T-cell (primary cell): Measurements from ENCODE around the gene C14orf119. TPM values are rescaled to one million over a fixed set of nuclear protein-coding genes. Genes with fewer than 3 reads are reported as not detected.

Source experiments
- ATAC-seq, 4 experiments: fragments of 200-7000 bp in 3 of 4; fragments of 150-1000 bp in 1 of 4; cut with Tn5 transposase; replicated peaks in 1 of 4; 1 replicate in 3 of 4; 2 replicates in 1 of 4; pipeline ENCODE4 v1.10.0; 2021; ENCODE audit warnings: moderate library complexity in 3 of 4, mild to moderate bottlenecking in 2 of 4, moderate number of reproducible peaks in 1 of 4
- CTCF ChIA-PET, 2 donors: fragments of 300-600 bp; sonication (Branson Sonifier 250); formaldehyde crosslinking; loops; one replicate each; lab custom pipeline; 2022; ENCODE audit warnings: antibody characterized with exemption in 2 of 2; lab: Charles Lee
- POLR2A ChIA-PET, 2 donors: fragments of 300-600 bp; sonication (Branson Sonifier 250); formaldehyde crosslinking; loops; one replicate each; lab custom pipeline; 2022; ENCODE audit warnings: antibody characterized with exemption in 2 of 2; lab: Charles Lee
- DNase-seq, 35 experiments: peaks; one replicate each; pipeline versions ENCODE4 v3.0.0 to v3.0.0-alpha.2; 2013 to 2023
- H3K27ac ChIP-seq: one replicate; pipeline ENCODE4 v1.5.1; 2013; ENCODE audit warnings: low read length
- H3K27me3 ChIP-seq, 2 experiments: replicated peaks in 1 of 2; 1 replicate in 1 of 2; 2 replicates in 1 of 2; pipeline versions ENCODE4 v1.6.1 to v1.7.0; 2013; ENCODE audit warnings: low read length in 1 of 2, mixed read lengths in 1 of 2; ENCODE audit not compliant: control insufficient read depth in 2 of 2, insufficient read depth in 2 of 2; ENCODE audit errors: extremely low read depth in 1 of 2
- H3K36me3 ChIP-seq, 2 donors: 1 replicate in 1 of 2; 2 replicates in 1 of 2; pipeline versions ENCODE4 v1.6.1 to v1.7.0; 2013; ENCODE audit warnings: low read length in 1 of 2; ENCODE audit not compliant: control insufficient read depth in 2 of 2, insufficient read depth in 1 of 2; ENCODE audit errors: extremely low read depth in 1 of 2
- H3K4me1 ChIP-seq, 2 experiments: 1 replicate in 1 of 2; 2 replicates in 1 of 2; pipeline versions ENCODE4 v1.6.1 to v1.7.0; 2013; ENCODE audit warnings: low read length in 2 of 2, mixed read lengths in 1 of 2; ENCODE audit not compliant: insufficient read depth in 2 of 2, control insufficient read depth in 1 of 2; ENCODE audit errors: extremely low read depth in 1 of 2
- H3K4me3 ChIP-seq, 2 donors: 1 replicate in 1 of 2; 2 replicates in 1 of 2; pipeline versions ENCODE4 v1.5.1 to v1.7.0; 2013; ENCODE audit warnings: mild to moderate bottlenecking in 2 of 2, low read length in 1 of 2, moderate library complexity in 1 of 2; ENCODE audit not compliant: control insufficient read depth in 1 of 2; ENCODE audit errors: extremely low read depth in 1 of 2
- H3K9me3 ChIP-seq: 2 replicates; pipeline ENCODE4 v1.7.0; 2013
- H3K27ac Mint-ChIP-seq, 2 donors: one replicate each; pipeline ENCODE4 v1.8.0; 2020 to 2021; ENCODE audit warnings: mild to moderate bottlenecking in 2 of 2, mixed read lengths in 2 of 2
- H3K27me3 Mint-ChIP-seq, 2 donors: one replicate each; pipeline ENCODE4 v1.8.0; 2021 to 2022; ENCODE audit warnings: mixed read lengths in 2 of 2
- H3K36me3 Mint-ChIP-seq: one replicate; pipeline ENCODE4 v1.8.0; 2021; ENCODE audit warnings: mixed read lengths
- H3K4me1 Mint-ChIP-seq, 3 donors: one replicate each; pipeline ENCODE4 v1.8.0; 2020 to 2022; ENCODE audit warnings: mixed read lengths in 3 of 3, mild to moderate bottlenecking in 1 of 3
- H3K4me3 Mint-ChIP-seq, 3 donors: one replicate each; pipeline ENCODE4 v1.8.0; 2020 to 2022; ENCODE audit warnings: mild to moderate bottlenecking in 3 of 3, mixed read lengths in 3 of 3, moderate library complexity in 3 of 3
- H3K9me3 Mint-ChIP-seq, 3 donors: one replicate each; pipeline ENCODE4 v1.8.0; 2020 to 2022; ENCODE audit warnings: mixed read lengths in 3 of 3
- WGBS: methylation state at CpG from one replicate; pipeline ENCODE4 v1.1.5; 2013; ENCODE audit warnings: missing lambda C conversion rate; ENCODE audit not compliant: insufficient coverage; 5-methylcytosine and 5-hydroxymethylcytosine counted together
- total RNA-seq, 35 experiments: library from RNA in 6 of 35; stranded (reverse) in 6 of 35; fragments of 120-200 nt in 1 of 35; gene quantifications; one replicate each; pipeline versions ENCODE4 v1.2.1 to v1.2.4 and lab custom pipeline; 2013 to 2026

C14orf119 gene
- total RNA-seq, 5 donors from 2014 or later (not counting 1 experiment from before 2014, with no cell fraction given) = 9.5 to 47.7 (median 43.6) TPM

DNA sequence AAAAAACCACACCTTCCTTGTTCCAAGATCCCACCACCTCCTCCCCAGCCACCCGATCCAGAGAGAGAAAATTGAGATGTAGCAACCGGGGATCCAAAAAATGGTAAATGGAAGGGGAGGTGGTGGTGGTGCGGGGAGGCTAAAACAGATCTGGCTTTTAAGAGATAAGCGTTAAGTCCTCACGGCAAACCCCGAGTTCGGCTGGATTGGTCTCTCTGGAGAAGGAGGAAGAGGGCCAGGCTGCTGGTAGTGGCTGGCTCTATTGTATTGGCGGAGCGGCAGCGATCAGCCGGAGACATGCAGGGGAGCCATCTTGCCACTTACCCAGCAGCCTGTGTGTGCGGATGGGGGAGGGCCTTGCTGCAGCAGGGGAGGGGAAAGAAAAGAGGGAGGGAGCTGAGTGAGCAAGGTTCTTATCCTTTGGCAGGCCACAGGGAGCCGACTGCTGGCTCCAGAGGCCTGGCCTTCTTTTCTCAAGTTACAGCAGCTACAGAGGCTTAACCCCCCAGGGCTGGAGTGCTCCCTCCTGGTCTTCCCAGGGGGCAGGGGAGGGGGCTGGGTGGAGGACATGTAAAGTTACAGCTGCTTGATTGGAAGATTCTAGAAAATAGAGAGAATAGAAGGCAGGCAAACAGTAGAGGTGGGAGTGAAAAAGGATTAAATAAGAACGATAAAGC lies 23.9 kb upstream of the C14orf119 start:
- Mint-ChIP-seq H3K4me1 (peaks cover 28 to 42% (median 38%) of the 10 kb centered on the region in 3 donors), H3K27ac (peak overlapping the region; percentile 91 to 96), H3K27me3 (no peaks in the 10 kb centered on the region), H3K4me3 (peak overlapping the region; percentile 88 to 94 (median 93)), H3K9me3 (no peaks in the 10 kb centered on the region), H3K36me3 (peaks cover 31% of the 10 kb centered on the region)
- DNase-seq (peak; percentile 48 to 83 (median 72)), ATAC-seq (peak; percentile 89 to 94 (median 92))
- no peaks in the 10 kb centered on the region for H3K27me3 ChIP-seq
- ChIA-PET POLR2A (interaction anchor here (0.6 to 1.5 kb wide), 8 partner anchors 11 to 255 kb away, joined by 3 to 9 read pairs (median 3); partner anchors contain the start of genes ACIN1 (in 2 of the 2) and C14orf119 (in 1 of the 2)), CTCF (interaction anchor here (0.6 to 3.3 kb wide), 22 partner anchors 11 to 501 kb away, joined by 3 to 39 read pairs (median 3); partner anchors contain the start of genes ACIN1 (in 1 of the 2), C14orf119 (in 1 of the 2), PABPN1 (in 1 of the 2) and PRMT5 (in 1 of the 2))
- H3K4me1 ChIP-seq = peaks cover 12 to 36% of the 10 kb centered on the region in 2 experiments
- WGBS = 2% methylated on average over 10 of the region's 14 CpGs
- H3K27ac ChIP-seq = peak overlapping the region; percentile 40
- peaks cover 25 to 72% of the 10 kb centered on the region in 2 donors for H3K36me3 ChIP-seq
- peak overlapping the region; percentile 56 to 84 for H3K4me3 ChIP-seq
- H3K9me3 ChIP-seq = no peaks in the 10 kb centered on the region

- ATAC-seq (no peak), DNase-seq (peak in 1 of 35 experiments; percentile 3)
- Mint-ChIP-seq H3K27me3 (no peaks in the 10 kb centered on the region), H3K36me3 (peaks cover 36% of the 10 kb centered on the region), H3K9me3 (no peaks in the 10 kb centered on the region), H3K4me3 (peak overlapping the region; percentile 88 to 94 (median 93)), H3K27ac (peak overlapping the region; percentile 91 to 96), H3K4me1 (peaks cover 28 to 42% (median 38%) of the 10 kb centered on the region in 3 donors)
- WGBS = 96% methylated on average over 2 of the region's 5 CpGs
- POLR2A ChIA-PET = interaction anchor here (0.6 to 1.5 kb wide), 6 partner anchors 10 to 65 kb away, joined by 3 to 9 read pairs (median 3); partner anchors contain the start of genes ACIN1 (in 2 of the 2) and C14orf119 (in 1 of the 2)
- CTCF ChIA-PET = interaction anchor here (0.6 to 3.3 kb wide), 13 partner anchors 14 to 502 kb away, joined by 3 to 39 read pairs (median 3); partner anchors contain the start of genes ACIN1 (in 1 of the 2), C14orf119 (in 1 of the 2) and PRMT5 (in 1 of the 2)
- no peaks in the 10 kb centered on the region for H3K27me3 ChIP-seq
- H3K9me3 ChIP-seq = no peaks in the 10 kb centered on the region
- peaks cover 12 to 35% of the 10 kb centered on the region in 2 experiments for H3K4me1 ChIP-seq
- H3K36me3 ChIP-seq = peaks cover 24 to 72% of the 10 kb centered on the region in 2 donors
- H3K4me3 ChIP-seq = no peak overlapping the region
- peak overlapping the region; percentile 40 for H3K27ac ChIP-seq
Observed at GRCh38 chr14:23071921-23072539, 23.3 kb upstream of the C14orf119 start.

GRCh38 chr14:23074906-23075305 lies 20.4 kb upstream of the C14orf119 start:
- no peak for DNase-seq
- H3K4me3 Mint-ChIP-seq = no peak overlapping the region
- ChIA-PET CTCF (interaction anchor here in 1 of 2 donors (0.8 to 4.6 kb wide), 2 partner anchors 20 to 113 kb away, joined by 3 to 34 read pairs; partner anchors contain the start of genes ACIN1 and C14orf119), POLR2A (interaction anchor here in 1 of 2 donors (0.8 kb wide), 1 partner anchor 112 kb away, joined by 3 read pairs; no protein-coding TSS in a partner anchor)
- peaks cover 50% of the 10 kb centered on the region for H3K36me3 Mint-ChIP-seq
- Histone ChIP-seq H3K9me3 (no peaks in the 10 kb centered on the region), H3K36me3 (peaks cover 17 to 77% of the 10 kb centered on the region in 2 donors), H3K4me3 (no peak overlapping the region), H3K27me3 (no peaks in the 10 kb centered on the region), H3K4me1 (peaks cover 12 to 22% of the 10 kb centered on the region in 2 experiments), H3K27ac (no peak overlapping the region)
- H3K27ac Mint-ChIP-seq = no peak overlapping the region
- WGBS = no CpG with 5 or more reads among the region's 1 CpG
- ATAC-seq = no peak
- no peaks in the 10 kb centered on the region for H3K27me3 Mint-ChIP-seq
- no peaks in the 10 kb centered on the region for H3K9me3 Mint-ChIP-seq
- H3K4me1 Mint-ChIP-seq = peaks cover 21 to 33% (median 27%) of the 10 kb centered on the region in 3 donors

GRCh38 chr14:23076785-23077408 lies 18.4 kb upstream of the C14orf119 start:
- Mint-ChIP-seq H3K4me1 (peaks cover 10 to 15% (median 11%) of the 10 kb centered on the region in 3 donors), H3K27ac (peak overlapping the region in 1 of 2 donors; percentile 34), H3K36me3 (peaks cover 61% of the 10 kb centered on the region), H3K9me3 (no peaks in the 10 kb centered on the region), H3K27me3 (no peaks in the 10 kb centered on the region), H3K4me3 (no peak overlapping the region)
- no CpG with 5 or more reads among the region's 5 CpGs for WGBS
- ATAC-seq = peak in 3 of 4 experiments; percentile 63 to 75 (median 67)
- H3K27me3 ChIP-seq = no peaks in the 10 kb centered on the region
- peak in 5 of 35 experiments; percentile 32 to 67 (median 35) for DNase-seq
- peaks cover 17 to 96% of the 10 kb centered on the region in 2 donors for H3K36me3 ChIP-seq
- no peaks in the 10 kb centered on the region for H3K9me3 ChIP-seq
- no peak overlapping the region for H3K4me3 ChIP-seq
- no peak overlapping the region for H3K27ac ChIP-seq
- CTCF ChIA-PET = interaction anchor here (0.6 to 4.6 kb wide), 27 partner anchors 8 to 1804 kb away, joined by 3 to 34 read pairs (median 5); partner anchors contain the start of genes ACIN1 (in 1 of the 2), C14orf119 (in 1 of the 2), CEBPE (in 1 of the 2) and DAD1 (in 1 of the 2)
- H3K4me1 ChIP-seq = peaks cover 1 to 4% of the 10 kb centered on the region in 2 experiments
- POLR2A ChIA-PET = interaction anchor here (0.6 to 1.3 kb wide), 4 partner anchors 8 to 18 kb away, joined by 4 to 9 read pairs (median 6); partner anchors contain the start of genes ACIN1 (in 1 of the 2) and C14orf119 (in 1 of the 2)

DNA sequence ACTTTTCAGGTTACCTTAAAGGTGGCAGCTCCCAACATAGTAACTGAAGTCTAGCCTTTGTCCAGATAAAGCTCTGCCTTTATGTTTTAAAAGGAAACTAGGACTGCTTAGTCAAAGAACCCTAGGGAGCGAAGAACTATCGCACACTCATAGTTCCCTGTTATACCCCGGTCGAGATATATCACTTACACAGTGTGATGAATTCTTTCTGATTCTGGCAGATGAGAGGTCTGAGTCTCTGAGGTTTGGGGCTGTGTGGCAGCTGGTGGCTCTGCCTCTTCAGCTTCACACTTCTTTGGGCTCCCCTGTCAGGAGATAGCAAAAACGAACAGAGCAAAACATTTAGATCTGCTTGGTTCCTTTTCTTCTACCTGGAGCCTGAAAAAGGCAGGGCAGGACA lies 17.3 kb upstream of the C14orf119 start:
- no peaks in the 10 kb centered on the region for H3K9me3 Mint-ChIP-seq
- POLR2A ChIA-PET = interaction anchor here (0.9 to 1.3 kb wide), 3 partner anchors 9 to 17 kb away, joined by 4 to 7 read pairs (median 6); partner anchors contain the start of genes ACIN1 (in 1 of the 2) and C14orf119 (in 1 of the 2)
- Histone ChIP-seq H3K4me1 (no peaks in the 10 kb centered on the region), H3K36me3 (peaks cover 23 to 94% of the 10 kb centered on the region in 2 donors), H3K27ac (no peak overlapping the region), H3K9me3 (no peaks in the 10 kb centered on the region), H3K4me3 (no peak overlapping the region), H3K27me3 (no peaks in the 10 kb centered on the region)
- H3K4me1 Mint-ChIP-seq = peaks cover 2 to 8% (median 6%) of the 10 kb centered on the region in 3 donors
- peak overlapping the region in 1 of 2 donors; percentile 34 for H3K27ac Mint-ChIP-seq
- CTCF ChIA-PET = interaction anchor here (0.6 to 4.6 kb wide), 16 partner anchors 9 to 243 kb away, joined by 3 to 34 read pairs (median 7); partner anchors contain the start of genes ACIN1 (in 1 of the 2), C14orf119 (in 1 of the 2), CEBPE (in 1 of the 2) and HAUS4 (in 1 of the 2)
- H3K36me3 Mint-ChIP-seq = peaks cover 53% of the 10 kb centered on the region
- ATAC-seq (no peak), DNase-seq (no peak)
- 100% methylated on average over 1 of the region's 5 CpGs for WGBS
- no peak overlapping the region for H3K4me3 Mint-ChIP-seq
- H3K27me3 Mint-ChIP-seq = no peaks in the 10 kb centered on the region
